GM23248 (cell line): ENCODE results near the gene ABI1. TPM values are rescaled to one million over a fixed set of nuclear protein-coding genes. Genes with fewer than 3 reads are reported as not detected.

Experiments used
- DNase-seq: peaks from one replicate; pipeline ENCODE4 v3.0.0-alpha.2; 2015
- H2AFZ ChIP-seq: fragments of 200-600 bp; sonication (generic); 2 replicates; pipeline ENCODE4 v1.6.1; 2016; ENCODE audit warnings: antibody characterized with exemption
- H3F3A ChIP-seq: fragments of 200-600 bp; sonication (generic); 2 replicates; pipeline ENCODE4 v1.6.1; 2016; ENCODE audit warnings: mild to moderate bottlenecking, antibody characterized with exemption, mixed run types; ENCODE audit not compliant: insufficient read depth
- H3K27ac ChIP-seq: fragments of 200-600 bp; sonication (generic); 2 replicates; pipeline ENCODE4 v1.5.1; 2016; ENCODE audit warnings: mild to moderate bottlenecking
- H3K27me3 ChIP-seq: fragments of 200-600 bp; sonication (generic); replicated peaks from 2 replicates; pipeline ENCODE4 v1.6.1; 2016; ENCODE audit warnings: mild to moderate bottlenecking; ENCODE audit not compliant: insufficient read depth
- H3K36me3 ChIP-seq: fragments of 200-600 bp; sonication (generic); 2 replicates; pipeline ENCODE4 v1.6.1; 2016; ENCODE audit warnings: low read depth, mild to moderate bottlenecking
- H3K4me1 ChIP-seq: fragments of 200-600 bp; sonication (generic); 2 replicates; pipeline ENCODE4 v1.6.1; 2016; ENCODE audit warnings: mild to moderate bottlenecking; ENCODE audit not compliant: insufficient read depth
- H3K4me2 ChIP-seq: fragments of 200-600 bp; sonication (generic); one replicate; pipeline ENCODE4 v1.6.1; 2016; ENCODE audit warnings: mild to moderate bottlenecking; ENCODE audit not compliant: unreplicated experiment
- H3K4me3 ChIP-seq: fragments of 200-600 bp; sonication (generic); 2 replicates; pipeline ENCODE4 v1.5.1; 2016; ENCODE audit warnings: mild to moderate bottlenecking
- H3K79me2 ChIP-seq: fragments of 200-600 bp; sonication (generic); 2 replicates; pipeline ENCODE4 v1.6.1; 2016; ENCODE audit warnings: mild to moderate bottlenecking; ENCODE audit not compliant: insufficient read depth
- H3K9ac ChIP-seq: fragments of 200-600 bp; sonication (generic); 2 replicates; pipeline ENCODE4 v1.6.1; 2016; ENCODE audit warnings: mild to moderate bottlenecking
- H3K9me2 ChIP-seq: fragments of 200-600 bp; sonication (generic); 2 replicates; pipeline ENCODE4 v1.6.1; 2016; ENCODE audit warnings: mixed run types, mild to moderate bottlenecking, moderate library complexity; ENCODE audit not compliant: insufficient read depth
- H3K9me3 ChIP-seq: fragments of 200-600 bp; sonication (generic); one replicate; pipeline ENCODE4 v1.6.1; 2017; ENCODE audit warnings: low read depth
- H4K20me1 ChIP-seq: fragments of 200-600 bp; sonication (generic); 2 replicates; pipeline ENCODE4 v1.6.0; 2016; ENCODE audit not compliant: insufficient read depth
- EZH2 ChIP-seq: fragments of 200-600 bp; sonication (generic); IDR thresholded peaks from 2 replicates; pipeline ENCODE4 v1.6.1; 2018; ENCODE audit warnings: antibody characterized with exemption, mild to moderate bottlenecking; ENCODE audit not compliant: insufficient read depth, poor library complexity, severe bottlenecking
- EZH2phosphoT487 ChIP-seq: fragments of 200-600 bp; sonication (generic); IDR thresholded peaks from 2 replicates; pipeline ENCODE4 v1.6.1; 2018; ENCODE audit warnings: antibody characterized with exemption, moderate library complexity, mild to moderate bottlenecking, low read depth; ENCODE audit not compliant: insufficient read depth
- WGBS, 2 experiments: methylation state at CpG; one replicate each; pipeline ENCODE4 v1.1.6; 2015 to 2017; ENCODE audit warnings: low lambda C conversion rate in 2 of 2, low coverage in 1 of 2; ENCODE audit errors: missing lambda C conversion rate in 2 of 2; 5-methylcytosine and 5-hydroxymethylcytosine counted together
- in situ Hi-C: fragments of 300-500 bp; cut with MboI; formaldehyde crosslinking; loops from 2 replicates; pipeline ENCODE4 v1.15.0; 2020
- polyA plus RNA-seq: library from polyadenylated mRNA; unstranded; fragments of >200 nt; fragmentation: Nextera tagmentation; extraction: Ambion mirVana; gene quantifications from 2 replicates; pipeline ENCODE4 v1.2.1, GENCODE V29; 2016
- total RNA-seq: library from RNA; depleted of rRNA; stranded (reverse); fragments of >200 nt; shearing (Covaris generic); gene quantifications from 2 replicates; pipeline ENCODE4 v1.2.3, GENCODE V29; 2014

ABI1 gene
- total and polyA plus RNA-seq, 2 experiments from 2014 or later = 60.3 to 79.0 TPM

DNA sequence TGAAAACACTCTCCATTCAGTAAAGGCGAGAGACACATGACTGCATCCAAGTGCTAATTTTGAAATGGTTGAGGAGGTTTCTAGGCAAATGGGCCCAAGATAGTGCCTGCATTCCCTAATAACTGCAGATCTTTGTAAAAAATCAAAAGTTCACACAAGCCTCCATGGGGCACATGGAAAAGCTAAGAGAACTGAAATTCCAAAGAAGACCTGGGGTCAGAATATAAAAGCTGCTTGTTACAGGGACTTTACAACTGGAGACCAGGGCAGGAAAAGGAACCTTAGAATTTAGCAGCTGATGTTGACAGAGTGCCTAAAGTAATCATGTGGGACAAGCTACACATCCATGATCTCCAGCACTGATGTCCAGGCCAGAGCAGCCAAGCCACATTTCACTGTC lies 10.0 kb upstream of the ABI1 start:
- Histone ChIP-seq H3K9me3 (no peaks in the 10 kb centered on the region), H2AFZ (no peak overlapping the region), H3K4me3 (no peak overlapping the region), H3K4me1 (no peaks in the 10 kb centered on the region), H3K36me3 (no peaks in the 10 kb centered on the region), H4K20me1 (no peaks in the 10 kb centered on the region), H3K27me3 (no peaks in the 10 kb centered on the region), H3K27ac (no peak overlapping the region), H3K9me2 (no peaks in the 10 kb centered on the region), H3F3A (no peaks in the 10 kb centered on the region), H3K9ac (no peak overlapping the region), H3K79me2 (no peaks in the 10 kb centered on the region), H3K4me2 (no peak overlapping the region)
- in situ Hi-C loops = no loop called here
- no peak for TF ChIP-seq EZH2
- TF ChIP-seq EZH2phosphoT487 = no peak
- 80 to 89% methylated on average over 1 of the region's 1 CpG for WGBS, 2 experiments
- no peak for DNase-seq

DNA sequence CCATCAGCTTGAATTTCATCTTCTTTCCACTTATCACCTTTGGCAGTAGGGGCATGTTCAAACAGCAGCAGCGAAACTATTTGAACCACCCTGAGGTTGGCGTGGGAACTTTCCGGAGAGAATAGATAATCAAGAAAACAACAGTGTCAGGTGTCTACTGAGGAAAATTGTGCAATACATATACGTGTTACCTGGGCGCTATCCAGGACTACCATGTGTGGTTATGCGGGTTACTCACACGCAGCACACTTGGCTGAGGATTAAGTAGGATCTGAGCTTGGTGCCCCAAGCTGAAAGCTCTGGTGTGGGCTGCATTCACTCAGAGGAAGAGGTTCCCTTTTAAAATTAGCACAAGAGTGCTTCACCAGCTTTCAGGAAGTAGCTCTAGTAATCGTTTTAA lies 8.8 kb upstream of the ABI1 start:
- H4K20me1 ChIP-seq = no peaks in the 10 kb centered on the region
- H3K4me3 ChIP-seq = no peak overlapping the region
- 58 to 60% methylated on average over 8 of the region's 8 CpGs for WGBS, 2 experiments
- no peaks in the 10 kb centered on the region for H3K9me2 ChIP-seq
- TF ChIP-seq EZH2 = no peak
- TF ChIP-seq EZH2phosphoT487 = no peak
- H3K9ac ChIP-seq = no peak overlapping the region
- no peak overlapping the region for H2AFZ ChIP-seq
- no peak overlapping the region for H3K4me2 ChIP-seq
- H3K4me1 ChIP-seq = no peaks in the 10 kb centered on the region
- no peaks in the 10 kb centered on the region for H3K27me3 ChIP-seq
- H3K9me3 ChIP-seq = no peaks in the 10 kb centered on the region
- peak; percentile 18 for DNase-seq
- in situ Hi-C loops = loop anchor here (5.0 to 10.0 kb wide), 2 partner anchors 142 to 535 kb away; no protein-coding TSS in a partner anchor
- H3K36me3 ChIP-seq = no peaks in the 10 kb centered on the region
- no peak overlapping the region for H3K27ac ChIP-seq
- no peaks in the 10 kb centered on the region for H3K79me2 ChIP-seq
- no peaks in the 10 kb centered on the region for H3F3A ChIP-seq

DNA sequence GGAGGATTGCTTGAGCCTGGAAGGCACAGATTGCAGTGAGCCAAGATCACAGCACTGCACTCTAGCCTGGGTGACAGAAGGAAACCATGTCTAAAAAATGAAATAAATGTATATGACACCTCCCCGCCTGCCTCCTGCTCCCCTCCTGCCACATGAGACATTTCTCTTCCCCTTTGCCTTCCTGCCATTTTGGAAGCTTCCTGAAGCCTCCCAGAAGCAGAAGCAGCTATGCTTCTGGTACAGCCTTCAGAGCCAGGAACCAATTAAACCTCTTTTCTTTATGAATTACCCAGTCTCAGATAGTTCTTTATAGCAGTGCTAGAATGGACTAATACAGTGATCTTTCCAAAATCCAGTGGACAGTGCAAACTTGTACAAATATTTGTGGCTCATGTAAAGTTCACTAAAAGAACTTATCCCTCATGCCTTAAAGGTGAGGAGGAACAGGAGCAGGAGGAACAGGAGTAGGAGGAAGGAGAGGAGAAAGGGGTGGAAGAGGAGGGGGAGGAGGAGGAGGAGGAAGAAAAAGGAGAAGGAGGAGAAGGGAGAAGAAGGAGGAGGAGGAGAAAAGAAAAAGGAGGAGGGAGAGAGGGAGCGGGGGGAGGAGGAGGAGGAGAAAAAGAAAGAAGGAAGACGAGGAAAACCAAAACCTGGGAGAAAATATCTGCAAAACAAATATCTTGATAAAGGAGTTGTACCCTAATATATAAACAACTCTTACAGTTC lies 2.8 kb upstream of the ABI1 start:
- in situ Hi-C loops = loop anchor here (10.0 kb wide), 1 partner anchor 529 kb away; no protein-coding TSS in a partner anchor
- DNase-seq = no peak
- no peaks in the 10 kb centered on the region for H3K9me2 ChIP-seq
- H3K9ac ChIP-seq = no peak overlapping the region
- H3K36me3 ChIP-seq = no peaks in the 10 kb centered on the region
- H2AFZ ChIP-seq = no peak overlapping the region
- peaks cover 21% of the 10 kb centered on the region for H3K79me2 ChIP-seq
- no peaks in the 10 kb centered on the region for H3K9me3 ChIP-seq
- H3K4me3 ChIP-seq = no peak overlapping the region
- peaks cover 6% of the 10 kb centered on the region for H3K4me1 ChIP-seq
- no peaks in the 10 kb centered on the region for H3K27me3 ChIP-seq
- no peaks in the 10 kb centered on the region for H4K20me1 ChIP-seq
- no peak overlapping the region for H3K27ac ChIP-seq
- no peak overlapping the region for H3K4me2 ChIP-seq
- 75 to 77% methylated on average over 3 of the region's 3 CpGs for WGBS, 2 experiments
- TF ChIP-seq EZH2 = no peak
- TF ChIP-seq EZH2phosphoT487 = no peak
- peaks cover 13% of the 10 kb centered on the region for H3F3A ChIP-seq

- Histone ChIP-seq H3K4me1 (peaks cover 23% of the 10 kb centered on the region), H3K9me3 (no peaks in the 10 kb centered on the region), H3K36me3 (no peaks in the 10 kb centered on the region), H3K4me3 (peak overlapping the region; percentile 55; the same call in 1 of the 2 replicates), H3K9me2 (no peaks in the 10 kb centered on the region), H3F3A (peaks cover 20% of the 10 kb centered on the region), H4K20me1 (no peaks in the 10 kb centered on the region), H2AFZ (peak overlapping the region; percentile 85), H3K4me2 (peak overlapping the region; percentile 68), H3K27ac (no peak overlapping the region), H3K9ac (no peak overlapping the region; the same call in 1 of the 2 replicates), H3K79me2 (peaks cover 42% of the 10 kb centered on the region), H3K27me3 (no peaks in the 10 kb centered on the region)
- WGBS, 2 experiments = 45 to 60% methylated on average over 18 to 24 of the region's 24 CpGs
- TF ChIP-seq EZH2 = no peak
- no peak for TF ChIP-seq EZH2phosphoT487
- DNase-seq = no peak
- in situ Hi-C loops = loop anchor here (10.0 kb wide), 1 partner anchor 527 kb away; no protein-coding TSS in a partner anchor
Measured at GRCh38 chr10:26861205-26861998, 644 bp upstream of the ABI1 start.
